NCI-H2107 treated with DMSO at 0.1 percent for 48 hours (cell line): ENCODE measurements around the gene SLC30A9.

ENCODE experiments used
- DNase-seq: peaks from one replicate; lab custom pipeline; 2025; ENCODE audit not compliant: unreplicated experiment; lab: John Stamatoyannopoulos, UW

SLC30A9 gene

GRCh38 chr4:41990365-41991111, at the start of gene SLC30A9:
SLC30A9 (plus strand) TSS chr4:41990530; CDS start chr4:41990652, 122 bp downstream.
- DNase-seq: peak; percentile 67

DNA sequence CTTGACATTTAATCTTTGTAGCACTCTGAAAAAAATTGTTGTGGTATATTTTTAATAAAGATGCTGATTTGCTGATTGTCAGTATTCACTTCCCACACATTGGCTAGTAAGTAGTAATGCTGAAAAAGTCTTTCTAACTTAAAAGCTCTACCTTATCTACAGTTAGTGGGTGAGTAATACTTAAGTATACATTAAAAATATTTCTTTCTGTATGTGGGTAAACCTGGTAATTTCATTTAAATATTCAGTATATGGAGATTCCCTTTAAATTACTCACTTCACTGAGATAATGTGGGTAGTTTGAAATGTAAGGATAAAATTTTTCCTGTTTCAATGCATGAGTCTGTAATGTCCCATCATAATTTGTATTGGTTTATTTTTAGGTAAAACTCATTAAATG, 49.5 kb upstream of the SLC30A9 start:
- no peak for DNase-seq

GRCh38 chr4:41943506-41943905, 46.8 kb upstream of the SLC30A9 start:
- no peak for DNase-seq

GRCh38 chr4:41944089-41944488, 46.2 kb upstream of the SLC30A9 start:
- DNase-seq: no peak

- no peak for DNase-seq
Observed at GRCh38 chr4:41949531-41949930, 40.8 kb upstream of the SLC30A9 start.

- no peak for DNase-seq
Observed at GRCh38 chr4:41957634-41958033, 32.7 kb upstream of the SLC30A9 start.

DNA sequence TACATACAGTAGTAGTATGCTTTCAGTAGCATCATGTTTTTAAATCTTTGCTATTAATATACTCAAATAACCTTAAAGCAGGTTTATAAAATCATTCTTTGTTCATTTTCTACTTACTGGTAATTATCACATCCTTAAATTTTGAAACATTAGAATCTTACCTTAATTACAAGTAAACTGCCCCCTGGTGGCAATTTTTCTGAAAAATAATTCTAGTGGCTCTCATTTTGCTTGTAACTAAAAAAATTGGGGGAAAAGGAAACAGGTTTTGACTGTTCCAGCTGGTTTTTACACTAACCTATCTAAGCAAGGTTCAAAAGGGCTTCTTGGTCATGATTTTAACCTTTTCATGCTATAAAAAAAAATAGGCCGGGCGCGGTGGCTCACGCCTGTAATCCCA, 27.2 kb upstream of the SLC30A9 start:
- DNase-seq: no peak

DNA sequence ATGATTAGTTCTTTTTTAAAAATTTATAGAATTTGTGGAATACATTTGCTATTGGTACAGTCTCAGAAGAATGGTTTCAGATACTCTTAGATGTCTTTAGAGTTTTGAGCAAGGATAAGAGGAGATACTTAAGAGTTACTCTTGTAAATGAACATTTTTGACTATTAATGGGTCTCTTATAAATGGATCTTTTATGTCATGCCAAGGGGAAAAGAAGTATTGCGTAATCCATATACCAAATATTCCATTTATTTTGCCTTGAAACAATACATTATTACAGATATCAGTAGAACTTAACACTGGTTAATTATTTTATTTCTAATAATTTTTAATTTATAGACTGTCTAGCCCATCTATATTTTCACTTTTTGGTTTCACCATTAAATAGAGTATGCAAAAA, 25.9 kb upstream of the SLC30A9 start:
- no peak for DNase-seq

GRCh38 chr4:41967392-41967791, 22.9 kb upstream of the SLC30A9 start:
- DNase-seq: no peak

GRCh38 chr4:41969671-41970070, 20.7 kb upstream of the SLC30A9 start:
- DNase-seq: no peak

GRCh38 chr4:41975341-41975740, 15.0 kb upstream of the SLC30A9 start:
- DNase-seq: no peak

DNA sequence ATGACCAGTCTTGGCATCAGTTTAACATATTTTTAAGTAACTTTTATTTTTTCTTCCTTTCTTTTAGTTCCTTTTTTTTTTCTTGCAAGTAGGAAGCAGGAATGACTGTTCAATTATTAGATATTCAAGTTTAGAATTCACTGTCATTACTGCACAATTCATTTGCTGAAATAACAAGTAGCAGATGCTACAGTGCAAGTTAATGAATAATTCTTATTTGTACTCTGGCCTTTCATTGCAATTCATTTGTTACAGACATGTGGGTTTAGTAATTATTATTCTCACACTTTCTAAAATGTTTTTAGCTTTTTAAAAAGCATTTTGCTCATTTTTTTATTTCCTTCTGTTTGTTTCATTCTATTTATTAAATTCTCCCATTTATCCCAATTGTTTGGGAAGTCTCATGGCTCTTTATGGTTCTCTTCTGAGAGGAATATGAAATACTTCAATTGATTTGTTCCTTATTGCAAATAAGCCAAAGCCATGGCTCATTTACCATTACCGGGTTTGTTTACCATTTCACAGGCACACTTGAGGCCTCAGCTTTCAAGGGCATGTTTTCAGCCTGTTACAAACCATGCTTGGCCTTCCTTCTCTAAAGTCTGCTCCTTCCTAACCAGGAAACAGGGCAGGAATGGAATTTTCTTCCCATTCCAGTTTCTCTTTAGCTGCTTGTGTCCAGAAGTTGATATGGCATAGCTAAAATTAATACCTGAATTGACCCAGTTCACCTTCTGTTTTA, 13.4 kb upstream of the SLC30A9 start:
- DNase-seq: peak; percentile 7

DNA sequence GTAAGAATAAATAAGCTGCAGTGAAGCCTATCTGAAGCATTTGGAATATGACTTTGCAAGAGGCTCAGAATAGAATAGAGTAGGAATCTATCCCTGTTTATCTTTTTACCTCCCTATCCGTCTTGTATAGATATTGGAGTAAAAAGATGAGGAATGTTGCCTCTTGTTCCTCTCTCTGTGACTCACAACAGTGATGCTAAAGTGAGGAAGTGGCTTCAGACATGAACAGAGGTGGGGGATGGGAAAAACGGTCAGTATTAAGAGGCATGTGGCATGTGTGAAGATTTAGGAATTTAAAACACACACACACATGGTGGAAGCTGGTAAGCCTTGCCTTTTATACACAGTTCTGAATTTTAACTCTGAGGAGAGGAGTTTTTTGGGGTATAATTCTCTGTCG, 12.6 kb upstream of the SLC30A9 start:
- no peak for DNase-seq

DNA sequence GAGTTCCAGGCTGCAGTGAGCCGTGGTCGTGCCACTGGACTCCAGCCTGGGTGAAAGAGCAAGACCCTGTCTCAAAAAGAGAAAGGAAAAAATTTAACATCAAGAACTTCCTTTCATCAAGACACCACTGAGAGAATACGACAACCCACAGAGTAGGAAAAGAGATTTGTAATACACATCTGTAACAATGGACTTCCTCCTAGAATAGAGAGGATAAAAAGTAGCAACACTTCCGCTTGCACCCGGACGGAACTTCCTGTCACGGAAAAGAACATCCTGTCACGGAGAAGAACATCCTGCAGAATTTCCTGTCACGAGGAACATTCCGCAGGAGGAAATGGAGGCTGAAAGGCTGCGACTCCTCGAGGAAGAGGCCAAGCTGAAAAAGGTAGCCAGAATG, 8.9 kb upstream of the SLC30A9 start, which contains the start of gene DCAF4L1:
TSS of gene DCAF4L1 (plus strand) at position 301 of the 400 bp plus-strand sequence. CDS start at position 338, 37 bp downstream.
- DNase-seq: no peak

DNA sequence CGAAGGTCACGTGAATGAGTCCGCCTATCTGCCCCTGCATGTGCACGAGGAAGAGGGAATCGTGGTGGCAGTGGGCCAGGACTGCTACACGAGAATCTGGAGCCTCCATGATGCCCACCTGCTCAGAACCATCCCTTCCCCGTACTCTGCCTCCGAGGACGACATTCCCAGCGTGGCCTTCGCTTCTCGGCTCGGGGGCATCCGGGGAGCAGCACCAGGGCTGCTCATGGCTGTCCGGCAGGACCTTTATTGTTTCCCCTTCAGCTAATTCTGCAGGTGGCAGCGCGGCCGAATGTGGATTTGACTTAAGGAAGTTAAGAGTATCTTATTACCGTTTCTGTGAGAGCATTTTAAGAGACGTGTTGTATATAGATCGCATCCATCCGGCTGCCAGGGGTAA, 7.6 kb upstream of the SLC30A9 start:
- DNase-seq: no peak

DNA sequence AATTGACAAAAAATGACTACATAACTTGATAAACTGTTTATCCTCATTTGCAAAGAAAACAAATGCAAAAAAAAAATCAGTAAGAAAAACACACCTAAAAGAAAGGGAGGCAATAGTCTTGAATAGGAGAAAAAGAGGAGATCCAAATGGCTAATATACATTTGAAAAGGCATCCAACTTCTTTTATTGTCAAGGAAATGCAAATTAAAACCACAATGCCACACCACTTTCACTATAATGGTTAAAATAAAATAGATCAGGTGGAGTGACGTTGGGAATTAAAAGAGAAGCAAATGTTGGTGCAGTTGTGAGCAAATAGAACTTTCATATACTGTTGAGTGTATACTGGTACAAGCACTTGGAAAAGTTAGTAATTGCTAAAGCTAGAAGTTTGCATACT, 5.2 kb upstream of the SLC30A9 start:
- no peak for DNase-seq

DNA sequence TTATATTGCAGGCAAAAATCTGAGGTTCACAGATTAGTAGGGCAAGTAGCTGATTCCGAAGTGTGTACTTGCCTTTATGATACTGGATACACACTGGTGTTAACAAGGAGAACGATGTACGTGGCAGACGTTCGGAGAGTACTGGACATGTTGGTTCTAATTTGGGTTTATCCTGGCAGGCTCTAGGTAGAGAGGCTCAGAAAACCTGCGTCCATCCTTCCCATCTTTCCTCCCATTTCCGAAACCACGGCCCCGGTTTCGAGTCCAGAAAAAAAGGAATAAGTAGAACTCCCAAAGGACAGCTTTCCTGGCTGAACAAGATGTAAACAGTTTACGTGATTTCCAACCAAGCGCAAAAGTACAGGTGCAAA, 351 bp upstream of the SLC30A9 start:
- peak; percentile 41 for DNase-seq

DNA sequence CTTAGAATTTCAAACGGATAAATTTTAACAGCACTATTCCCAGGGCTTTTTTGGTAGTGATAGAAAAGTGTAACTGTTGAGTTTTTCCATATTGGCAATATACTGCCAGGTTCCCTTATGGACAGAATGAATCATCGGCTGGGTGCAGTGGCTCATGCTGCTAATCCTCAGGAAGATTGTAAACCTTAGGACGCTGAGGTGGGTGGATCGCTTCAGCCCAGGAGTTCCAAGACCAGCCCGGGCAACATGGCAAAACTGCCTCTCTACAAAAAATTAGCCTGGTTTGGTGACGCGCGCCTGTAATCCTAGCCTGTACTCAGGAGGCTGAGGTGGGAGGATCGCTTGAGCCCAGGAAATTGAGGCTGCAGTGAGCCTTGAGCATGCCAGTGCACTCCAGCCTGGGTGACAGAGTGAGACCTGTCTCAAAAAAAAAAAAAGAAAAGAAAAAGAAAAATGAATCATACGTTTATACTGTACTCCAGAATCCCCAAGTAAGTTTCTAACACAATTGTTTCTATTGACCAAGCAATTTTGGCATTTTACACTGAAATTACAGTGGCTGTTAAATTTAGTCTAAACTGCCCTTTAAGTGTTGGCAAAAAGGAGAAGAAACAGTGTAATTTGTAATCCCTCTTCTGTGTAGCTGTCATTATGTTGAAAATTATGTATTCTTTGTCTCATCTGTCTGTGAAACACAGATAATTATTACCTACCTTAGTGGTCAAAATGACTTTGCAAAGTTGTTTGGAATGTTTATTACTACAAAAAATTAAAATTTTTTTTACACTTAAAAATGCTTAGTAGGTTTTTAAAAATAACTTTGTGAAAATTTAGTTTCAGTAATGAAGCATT, 1.8 kb downstream of the SLC30A9 start:
- DNase-seq: no peak

- DNase-seq: no peak
Observed at GRCh38 chr4:41992967-41993857, 2.9 kb downstream of the SLC30A9 start.

GRCh38 chr4:41994461-41994985, 4.2 kb downstream of the SLC30A9 start:
- no peak for DNase-seq
